Bronchial epithelial cell (primary cell): ENCODE results near the gene SLC35F1. TPM values are rescaled to one million over a fixed set of nuclear protein-coding genes. Genes with fewer than 3 reads are reported as not detected.

Experiments
- DNase-seq: peaks from one replicate; pipeline ENCODE4 v3.0.0-alpha.2; 2010; ENCODE audit warnings: low read depth
- FAIRE-seq: peaks from 2 replicates; lab custom pipeline; 2011; peaks lifted over from hg19 to GRCh38; lab: Jason Lieb, UNC
- H3K27me3 ChIP-seq: 2 replicates; pipeline ENCODE4 v1.5.1; 2011; ENCODE audit warnings: low read length; ENCODE audit not compliant: control insufficient read depth, insufficient read depth
- H3K36me3 ChIP-seq: 2 replicates; pipeline ENCODE4 v1.5.1; 2011; ENCODE audit warnings: low read length; ENCODE audit not compliant: control insufficient read depth, insufficient read depth
- H3K4me3 ChIP-seq: 2 replicates; pipeline ENCODE4 v1.5.1; 2011; ENCODE audit warnings: mild to moderate bottlenecking, low read depth, low read length, control low read depth
- CTCF ChIP-seq: IDR thresholded peaks from 2 replicates; pipeline ENCODE4 v1.5.1; 2011; ENCODE audit warnings: mild to moderate bottlenecking, moderate library complexity, low read length, control low read depth, inconsistent platforms; ENCODE audit not compliant: insufficient read depth, severe bottlenecking
- total RNA-seq: library from RNA; depleted of rRNA; stranded (reverse); fragments of >200 nt; gene quantifications from 2 replicates; pipeline ENCODE4 v1.2.1, GENCODE V29; 2014

SLC35F1 gene
- total RNA-seq, 1 donor from 2014 or later, result not detected

DNA sequence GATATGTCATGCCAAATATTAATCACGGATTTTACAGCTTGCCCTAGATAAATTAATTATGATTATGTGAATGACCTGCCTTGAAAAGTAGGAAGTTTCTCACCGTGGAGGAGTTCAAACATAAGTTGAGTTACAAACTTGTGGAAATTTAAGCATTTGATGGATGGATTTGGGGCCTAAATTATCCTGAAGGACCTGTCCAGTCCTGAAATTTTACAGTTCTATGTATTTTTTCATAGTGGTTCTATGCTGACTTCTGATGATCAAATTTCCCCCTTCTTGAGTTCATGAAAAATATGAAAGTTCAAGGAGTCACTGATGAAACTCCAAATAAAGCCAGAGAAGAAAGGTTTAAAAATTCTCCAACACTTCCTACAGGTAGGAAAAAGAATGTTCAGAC, 178.6 kb downstream of the SLC35F1 start:
- DNase-seq, result no peak
- no peak for FAIRE-seq
- Histone ChIP-seq H3K4me3 (no peak overlapping the region), H3K36me3 (no peaks in the 10 kb centered on the region), H3K27me3 (no peaks in the 10 kb centered on the region)
- no peak for TF ChIP-seq CTCF

- Histone ChIP-seq H3K27me3 (no peaks in the 10 kb centered on the region), H3K4me3 (no peak overlapping the region), H3K36me3 (no peaks in the 10 kb centered on the region)
- no peak for TF ChIP-seq CTCF
- FAIRE-seq (no peak), DNase-seq (no peak)
Measured at GRCh38 chr6:118086159-118086558, 179.1 kb downstream of the SLC35F1 start.

GRCh38 chr6:118092086-118092485, 185.0 kb downstream of the SLC35F1 start:
- H3K36me3 ChIP-seq, result no peaks in the 10 kb centered on the region
- no peak for FAIRE-seq

GRCh38 chr6:118097576-118097975, 190.5 kb downstream of the SLC35F1 start:
- FAIRE-seq (no peak), DNase-seq (no peak)
- Histone ChIP-seq H3K36me3 (no peaks in the 10 kb centered on the region), H3K27me3 (no peaks in the 10 kb centered on the region), H3K4me3 (no peak overlapping the region)
- no peak for TF ChIP-seq CTCF

More at GRCh38 chr6:118092086-118092485, 185.0 kb downstream of the SLC35F1 start:
- Histone ChIP-seq H3K27me3 (no peaks in the 10 kb centered on the region), H3K4me3 (no peak overlapping the region)
- no peak for TF ChIP-seq CTCF
- no peak for DNase-seq

- H3K4me3 ChIP-seq, result no peak overlapping the region
- no peak for FAIRE-seq
Measured at GRCh38 chr6:118100717-118101116, 193.7 kb downstream of the SLC35F1 start.

More at GRCh38 chr6:118100717-118101116, 193.7 kb downstream of the SLC35F1 start:
- H3K36me3 ChIP-seq, result no peaks in the 10 kb centered on the region
- no peak for TF ChIP-seq CTCF
- no peaks in the 10 kb centered on the region for H3K27me3 ChIP-seq
- DNase-seq, result no peak
